NB4 (cell line): Measurements from ENCODE around the gene ARSB.
"Not testable (repeated sequence)": the region's sequence is repeated elsewhere in the genome, so short reads cannot be mapped to it uniquely, and the experiment has no call there.

ENCODE experiments used
- CTCF ChIP-seq: IDR thresholded peaks from one replicate; pipeline ENCODE4 v1.5.1; 2012; ENCODE audit warnings: low read depth, low read length
- MAX ChIP-seq: IDR thresholded peaks from 2 replicates; pipeline ENCODE4 v1.6.1; 2011; ENCODE audit warnings: low read depth, low read length
- MYC ChIP-seq: IDR thresholded peaks from 2 replicates; pipeline ENCODE4 v1.6.1; 2011; ENCODE audit warnings: low read depth, low read length

GRCh38 chr5:78762743-78763142 is 222.4 kb downstream of the ARSB start:
- TF ChIP-seq MYC, CTCF, MAX: not testable (repeated sequence)
